ENCODE measurements around the gene LRP1.

Gene LRP1

GRCh38 chr12:57169969-57170368, 41.7 kb downstream of the LRP1 start:
- Histone ChIP-seq H4K20me1 (ENCODE audit: insufficient read depth, low read length, poor library complexity, severe bottlenecking) (no peaks in the 10 kb centered on the region), H3K36me3 (ENCODE audit: insufficient read depth, low read length) (no peaks in the 10 kb centered on the region), H3K9ac (ENCODE audit: low read depth, low read length, poor library complexity, severe bottlenecking) (no peak overlapping the region), H3K79me2 (ENCODE audit: insufficient read depth, low read length) (no peaks in the 10 kb centered on the region), H3K9me3 (ENCODE audit: insufficient read depth, low read depth, low read length) (no peaks in the 10 kb centered on the region), H3K9me2 (replicated peaks; ENCODE audit: low read depth, low read length) (no peaks in the 10 kb centered on the region), H3K4me1 (ENCODE audit: insufficient read depth, low read length, poor library complexity, severe bottlenecking) (no peaks in the 10 kb centered on the region), H3F3A (ENCODE audit: low read depth) (no peaks in the 10 kb centered on the region), H3K4me2 (ENCODE audit: low read depth, low read length, poor library complexity, severe bottlenecking) (no peak overlapping the region), H3K4me3 (ENCODE audit: low read length, poor library complexity, severe bottlenecking) (no peak overlapping the region), H2AFZ (ENCODE audit: low read length) (no peak overlapping the region), H3K27me3 (ENCODE audit: insufficient read depth, low read length, poor library complexity, severe bottlenecking) (no peaks in the 10 kb centered on the region)
- TF ChIP-seq EZH2phosphoT487 (IDR thresholded peaks at IDR 0.05; ENCODE audit: borderline replicate concordance): no peak
- TF ChIP-seq, protein P1, sequence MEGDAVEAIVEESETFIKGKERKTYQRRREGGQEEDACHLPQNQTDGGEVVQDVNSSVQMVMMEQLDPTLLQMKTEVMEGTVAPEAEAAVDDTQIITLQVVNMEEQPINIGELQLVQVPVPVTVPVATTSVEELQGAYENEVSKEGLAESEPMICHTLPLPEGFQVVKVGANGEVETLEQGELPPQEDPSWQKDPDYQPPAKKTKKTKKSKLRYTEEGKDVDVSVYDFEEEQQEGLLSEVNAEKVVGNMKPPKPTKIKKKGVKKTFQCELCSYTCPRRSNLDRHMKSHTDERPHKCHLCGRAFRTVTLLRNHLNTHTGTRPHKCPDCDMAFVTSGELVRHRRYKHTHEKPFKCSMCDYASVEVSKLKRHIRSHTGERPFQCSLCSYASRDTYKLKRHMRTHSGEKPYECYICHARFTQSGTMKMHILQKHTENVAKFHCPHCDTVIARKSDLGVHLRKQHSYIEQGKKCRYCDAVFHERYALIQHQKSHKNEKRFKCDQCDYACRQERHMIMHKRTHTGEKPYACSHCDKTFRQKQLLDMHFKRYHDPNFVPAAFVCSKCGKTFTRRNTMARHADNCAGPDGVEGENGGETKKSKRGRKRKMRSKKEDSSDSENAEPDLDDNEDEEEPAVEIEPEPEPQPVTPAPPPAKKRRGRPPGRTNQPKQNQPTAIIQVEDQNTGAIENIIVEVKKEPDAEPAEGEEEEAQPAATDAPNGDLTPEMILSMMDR (conservative IDR thresholded peaks at IDR 0.05; ENCODE audit: low read length): no peak

DNA sequence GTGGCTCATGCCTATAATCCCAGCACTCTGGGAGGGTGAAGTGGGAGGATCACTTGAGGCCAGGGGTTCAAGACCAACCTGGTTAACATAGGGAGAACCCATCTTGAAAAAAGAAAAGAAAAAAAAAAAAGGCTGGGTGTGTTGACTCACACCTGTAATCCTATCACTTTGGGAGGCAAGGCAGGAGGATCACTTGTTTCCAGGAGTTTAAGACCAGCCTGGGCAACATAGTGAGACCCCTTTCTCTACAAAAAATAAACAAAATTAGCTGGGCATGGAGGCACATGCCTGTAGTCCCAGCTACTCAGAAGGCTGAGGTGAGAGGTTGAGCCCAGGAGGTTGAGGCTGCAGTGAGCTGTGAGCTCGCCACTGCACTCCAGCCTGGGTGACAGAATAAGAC, 42.1 kb downstream of the LRP1 start:
- no peak overlapping the region for H3K4me2 ChIP-seq (ENCODE audit: low read depth, low read length, poor library complexity, severe bottlenecking)
- no peaks in the 10 kb centered on the region for H3K79me2 ChIP-seq (ENCODE audit: insufficient read depth, low read length)
- no peaks in the 10 kb centered on the region for H3K27me3 ChIP-seq (ENCODE audit: insufficient read depth, low read length, poor library complexity, severe bottlenecking)
- no peaks in the 10 kb centered on the region for H3K9me2 ChIP-seq (replicated peaks; ENCODE audit: low read depth, low read length)
- H4K20me1 ChIP-seq (ENCODE audit: insufficient read depth, low read length, poor library complexity, severe bottlenecking): no peaks in the 10 kb centered on the region
- H3K36me3 ChIP-seq (ENCODE audit: insufficient read depth, low read length): no peaks in the 10 kb centered on the region
- H3K4me3 ChIP-seq (ENCODE audit: low read length, poor library complexity, severe bottlenecking): no peak overlapping the region
- no peak overlapping the region for H2AFZ ChIP-seq (ENCODE audit: low read length)
- H3K9ac ChIP-seq (ENCODE audit: low read depth, low read length, poor library complexity, severe bottlenecking): no peak overlapping the region
- no peaks in the 10 kb centered on the region for H3K4me1 ChIP-seq (ENCODE audit: insufficient read depth, low read length, poor library complexity, severe bottlenecking)
- TF ChIP-seq, protein P1 (conservative IDR thresholded peaks at IDR 0.05; ENCODE audit: low read length): no peak
- no peak for TF ChIP-seq EZH2phosphoT487 (IDR thresholded peaks at IDR 0.05; ENCODE audit: borderline replicate concordance)
- no peaks in the 10 kb centered on the region for H3F3A ChIP-seq (ENCODE audit: low read depth)
- no peaks in the 10 kb centered on the region for H3K9me3 ChIP-seq (ENCODE audit: insufficient read depth, low read depth, low read length)

DNA sequence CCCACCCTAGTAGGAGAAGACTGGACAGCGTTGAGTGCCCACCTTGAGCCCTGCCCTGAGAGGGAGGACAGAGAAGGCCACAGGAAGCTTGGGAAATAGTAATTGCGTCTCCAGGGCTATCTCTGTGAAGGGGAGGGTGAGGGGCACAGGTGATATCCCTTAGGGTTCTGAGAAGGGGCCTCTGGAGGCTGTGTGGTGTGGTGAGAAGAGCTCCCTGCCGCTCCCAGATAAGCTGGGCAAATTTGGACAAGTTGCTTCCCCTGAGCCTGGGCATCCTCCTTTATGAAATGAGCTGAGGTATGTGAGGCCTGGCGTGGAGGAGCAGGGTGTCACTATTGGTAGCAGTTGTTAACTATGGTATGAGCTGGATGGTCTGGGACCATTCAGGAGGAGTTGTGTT, 42.6 kb downstream of the LRP1 start:
- Histone ChIP-seq H3K9ac (ENCODE audit: low read depth, low read length, poor library complexity, severe bottlenecking) (no peak overlapping the region), H2AFZ (ENCODE audit: low read length) (no peak overlapping the region)

More for the DNA sequence above, 42.6 kb downstream of the LRP1 start:
- no peaks in the 10 kb centered on the region for H3K9me2 ChIP-seq (replicated peaks; ENCODE audit: low read depth, low read length)
- no peaks in the 10 kb centered on the region for H3K36me3 ChIP-seq (ENCODE audit: insufficient read depth, low read length)
- no peaks in the 10 kb centered on the region for H3F3A ChIP-seq (ENCODE audit: low read depth)
- TF ChIP-seq, protein P1 (conservative IDR thresholded peaks at IDR 0.05; ENCODE audit: low read length): no peak
- H3K4me3 ChIP-seq (ENCODE audit: low read length, poor library complexity, severe bottlenecking): no peak overlapping the region
- H3K79me2 ChIP-seq (ENCODE audit: insufficient read depth, low read length): no peaks in the 10 kb centered on the region
- H4K20me1 ChIP-seq (ENCODE audit: insufficient read depth, low read length, poor library complexity, severe bottlenecking): no peaks in the 10 kb centered on the region
- H3K27me3 ChIP-seq (ENCODE audit: insufficient read depth, low read length, poor library complexity, severe bottlenecking): no peaks in the 10 kb centered on the region
- H3K4me2 ChIP-seq (ENCODE audit: low read depth, low read length, poor library complexity, severe bottlenecking): no peak overlapping the region
- H3K9me3 ChIP-seq (ENCODE audit: insufficient read depth, low read depth, low read length): no peaks in the 10 kb centered on the region
- no peaks in the 10 kb centered on the region for H3K4me1 ChIP-seq (ENCODE audit: insufficient read depth, low read length, poor library complexity, severe bottlenecking)

All from Loucy (cell line).